Fibroblast of skin of scalp (primary cell): ENCODE data around the gene TNNT1.

Source experiments
- DNase-seq: peaks from one replicate; pipeline ENCODE4 v3.0.0-alpha.2; 2013

TNNT1 gene

GRCh38 chr19:55087542-55087901, 61.5 kb downstream of the TNNT1 start:
- DNase-seq: no peak

GRCh38 chr19:55086730-55087541, 62.1 kb downstream of the TNNT1 start:
- DNase-seq: peak; percentile 88

GRCh38 chr19:55085923-55086715, 62.9 kb downstream of the TNNT1 start:
- no peak for DNase-seq

- DNase-seq: no peak
Observed at GRCh38 chr19:55084416-55084815, 64.6 kb downstream of the TNNT1 start.

- DNase-seq: no peak
Observed at GRCh38 chr19:55083004-55083850, 65.8 kb downstream of the TNNT1 start.
